A375 (cell line): ENCODE data around the gene ZNF18. TPM values are rescaled to one million over a fixed set of nuclear protein-coding genes. Genes with fewer than 3 reads are reported as not detected.

Experiments used
- small RNA-seq: library from RNA; depleted of rRNA; stranded (forward); fragments of <200 nt; gene quantifications from one replicate; pipeline ENCODE3, GENCODE V24; 2014
- total RNA-seq: library from RNA; depleted of rRNA; stranded (reverse); fragments of >200 nt; shearing (Covaris generic); gene quantifications from 2 replicates; pipeline ENCODE4 v1.2.3, GENCODE V29; 2014; rRNA removed

ZNF18 gene
- total RNA-seq, result 2.6 and 7.2 TPM in 2 replicates

GRCh38 chr17:11997147-11997971, at the start of gene ZNF18:
TSS of gene ZNF18 (minus strand) at chr17:11997475. CDS start at chr17:11992829, 4,646 bp downstream.

GRCh38 chr17:12020642-12021622, 23.7 kb upstream of the ZNF18 start, which contains the start of gene MAP2K4:
TSS of gene MAP2K4 (plus strand) at chr17:12020877. CDS start at chr17:12020887, 10 bp downstream.

Small RNA genes within 50 kb of the gene (small RNA-seq; reads per million reads assigned to genes)
- gene RNU11-2P, result not detected

Other genes starting within 250 kb of the ZNF18 start
- 11.5 and 17.2 TPM in 2 replicates for gene MAP2K4, start 23.4 kb upstream of the ZNF18 start, total RNA-seq